HG02852 (cell line): Measurements from ENCODE around the gene GNB2.
"Not testable (repeated sequence)": the region's sequence is repeated elsewhere in the genome, so short reads cannot be mapped to it uniquely, and the experiment has no call there.

ENCODE experiments used
- ATAC-seq: cut with Tn5 transposase; IDR thresholded peaks from one replicate; pipeline ENCODE4 v1.9.1; 2021; ENCODE audit warnings: mild to moderate bottlenecking, moderate library complexity; ENCODE audit not compliant: unreplicated experiment

The GNB2 gene

GRCh38 chr7:100662194-100662776 lies 11.3 kb upstream of the GNB2 start:
- ATAC-seq, result not testable (repeated sequence)

GRCh38 chr7:100665168-100665726 lies 8.3 kb upstream of the GNB2 start:
- no peak for ATAC-seq

GRCh38 chr7:100667331-100668068 lies 6.0 kb upstream of the GNB2 start:
- ATAC-seq, result no peak

- no peak for ATAC-seq
Measured at GRCh38 chr7:100668069-100668449, 5.5 kb upstream of the GNB2 start.

GRCh38 chr7:100669106-100669505 lies 4.4 kb upstream of the GNB2 start:
- ATAC-seq, result not testable (repeated sequence)

GRCh38 chr7:100670074-100670473 lies 3.5 kb upstream of the GNB2 start:
- no peak for ATAC-seq

GRCh38 chr7:100671353-100672327 lies 1.9 kb upstream of the GNB2 start:
- ATAC-seq, result no peak

GRCh38 chr7:100673942-100674410 lies 436 bp downstream of the GNB2 start:
- peak; percentile 8 for ATAC-seq

GRCh38 chr7:100674411-100675104 lies 1.0 kb downstream of the GNB2 start:
- no peak for ATAC-seq

GRCh38 chr7:100675105-100675451 lies 1.5 kb downstream of the GNB2 start:
- ATAC-seq, result no peak

GRCh38 chr7:100675581-100676350 lies 2.2 kb downstream of the GNB2 start:
- ATAC-seq, result peak; percentile 30

GRCh38 chr7:100676501-100677306 lies 3.2 kb downstream of the GNB2 start:
- no peak for ATAC-seq

GRCh38 chr7:100677308-100678267 lies 4.0 kb downstream of the GNB2 start:
- ATAC-seq, result no peak

GRCh38 chr7:100678291-100678984 lies 4.9 kb downstream of the GNB2 start:
- no peak for ATAC-seq

GRCh38 chr7:100679129-100679926 lies 5.8 kb downstream of the GNB2 start:
- no peak for ATAC-seq

- no peak for ATAC-seq
Measured at GRCh38 chr7:100679927-100680575, 6.5 kb downstream of the GNB2 start.
